K562 (cell line): ENCODE results near the gene ORMDL1. TPM values are rescaled to one million over a fixed set of nuclear protein-coding genes. Genes with fewer than 3 reads are reported as not detected.

Source experiments
- DMBX1 ChIP-seq: fragments of 250-450 bp; sonication (Bioruptor Pico); IDR thresholded peaks from 2 replicates; pipeline ENCODE4 v1.8.0; 2022; ENCODE audit warnings: inconsistent platforms, mild to moderate bottlenecking, moderate library complexity, borderline replicate concordance
- ETV6 ChIP-seq, 3 experiments: fragments of 150-350 bp in 1 of 3; sonication (generic) in 1 of 3; formaldehyde crosslinking in 1 of 3; IDR thresholded peaks; 2 replicates each; pipeline versions ENCODE4 v1.6.1 to v1.8.0; 2014 to 2022; ENCODE audit warnings: borderline replicate concordance in 2 of 3, low read depth in 2 of 3, antibody characterized with exemption in 1 of 3, low read length in 1 of 3, mild to moderate bottlenecking in 1 of 3, missing genetic modification reagents in 1 of 3
- HMG20B ChIP-seq: fragments of 250-450 bp; sonication (Bioruptor Pico); IDR thresholded peaks from 2 replicates; pipeline ENCODE4 v1.5.0; 2021; ENCODE audit warnings: mild to moderate bottlenecking
- L3MBTL2 ChIP-seq: fragments of 450-650 bp; IDR thresholded peaks from 2 replicates; pipeline ENCODE4 v1.6.1; 2016; ENCODE audit warnings: mild to moderate bottlenecking, moderate library complexity
- MXI1 ChIP-seq: IDR thresholded peaks from 2 replicates; pipeline ENCODE4 v1.6.1; 2011; ENCODE audit warnings: low read depth, mild to moderate bottlenecking, improper control_type of control experiment, low read length
- NCOA1 ChIP-seq: fragments of 450-650 bp; IDR thresholded peaks from 2 replicates; pipeline ENCODE4 v1.6.1; 2016; ENCODE audit warnings: low read depth
- NELFE ChIP-seq: IDR thresholded peaks from 2 replicates; pipeline ENCODE4 v1.6.1; 2011; ENCODE audit warnings: mild to moderate bottlenecking; ENCODE audit not compliant: insufficient read depth, insufficient read length
- PCBP1 ChIP-seq: fragments of 200-400 bp; formaldehyde crosslinking; IDR thresholded peaks from 2 replicates; pipeline ENCODE4 v1.6.1; 2018; ENCODE audit warnings: mild to moderate bottlenecking, low read depth, low read length; ENCODE audit not compliant: poor library complexity, severe bottlenecking
- PHF20 ChIP-seq: fragments of 450-650 bp; IDR thresholded peaks from 2 replicates; pipeline ENCODE4 v1.6.1; 2018; ENCODE audit not compliant: partially characterized antibody
- PML ChIP-seq: IDR thresholded peaks from 2 replicates; pipeline ENCODE4 v1.6.1; 2012; ENCODE audit warnings: low read length, inconsistent platforms
- SAP30 ChIP-seq: fragments of 200-600 bp; sonication (generic); IDR thresholded peaks from 2 replicates; pipeline ENCODE4 v1.6.1; 2012; ENCODE audit warnings: borderline replicate concordance, low read depth, mild to moderate bottlenecking, moderate library complexity, low read length, control low read depth, inconsistent platforms; ENCODE audit not compliant: insufficient read depth, poor library complexity, severe bottlenecking
- STAT5A ChIP-seq: IDR thresholded peaks from 2 replicates; pipeline ENCODE4 v1.6.1; 2012; ENCODE audit warnings: low read length, inconsistent platforms, borderline replicate concordance
- WHSC1 ChIP-seq: IDR thresholded peaks from one replicate; pipeline ENCODE4 v1.6.1; 2012; ENCODE audit warnings: low read length, control low read depth, inconsistent platforms
- ZBTB8A ChIP-seq: fragments of 450-650 bp; IDR thresholded peaks from 2 replicates; pipeline ENCODE4 v1.6.1; 2018; ENCODE audit warnings: mild to moderate bottlenecking, moderate library complexity; ENCODE audit not compliant: partially characterized antibody
- ZFP30 ChIP-seq: fragments of 250-450 bp; sonication (Bioruptor Pico); IDR thresholded peaks from 2 replicates; pipeline ENCODE4 v1.8.0; 2022; ENCODE audit warnings: moderate library complexity, mild to moderate bottlenecking, inconsistent platforms, borderline replicate concordance
- ZFP36 ChIP-seq: fragments of 150-350 bp; IDR thresholded peaks from 2 replicates; pipeline ENCODE4 v1.6.1; 2018; ENCODE audit warnings: low read length, low read depth; ENCODE audit not compliant: partially characterized antibody
- ZNF143 ChIP-seq: sonication (generic); formaldehyde crosslinking; IDR thresholded peaks from 2 replicates; pipeline ENCODE4 v1.9.0; 2022; ENCODE audit warnings: mild to moderate bottlenecking, missing genetic modification reagents
- ZNF507 ChIP-seq: conservative IDR thresholded peaks from 2 replicates; pipeline ENCODE4 v1.6.1; 2017; ENCODE audit warnings: missing genetic modification characterization, missing compliant biosample characterization
- ZSCAN32 ChIP-seq: fragments of 450-650 bp; formaldehyde crosslinking; IDR thresholded peaks from 2 replicates; pipeline ENCODE4 v1.4.0; 2020; ENCODE audit warnings: mild to moderate bottlenecking, moderate library complexity
- polyA plus RNA-seq, 8 experiments: library from polyadenylated mRNA; depleted of rRNA in 4 of 8; stranded (reverse) in 5 of 8; unstranded in 3 of 8; fragments of >200 nt; fragmentation: Nextera tagmentation in 2 of 8; fragmentation: Illumina TruSeq in 1 of 8; extraction: Ambion mirVana in 2 of 8; extraction: Trizol in 1 of 8; gene quantifications; 2 replicates each; pipeline versions ENCODE4 v1.2.1 to v1.2.3, GENCODE V29; 2011 to 2014; ENCODE audit warnings: inconsistent platforms in 1 of 8, missing spikeins in 1 of 8
- total RNA-seq, 7 experiments: library from RNA; depleted of rRNA in 6 of 7; stranded (reverse); fragments of >200 nt in 6 of 7; fragmentation: Illumina TruSeq in 2 of 7; extraction: Trizol in 2 of 7; gene quantifications; 2 replicates each; pipeline versions ENCODE4 v1.2.1 to v1.2.3, GENCODE V29; 2011 to 2021; ENCODE audit warnings: low replicate concordance in 1 of 7
- TF ChIP-seq, protein P1 (sequence below): fragments of 450-650 bp; formaldehyde crosslinking; IDR thresholded peaks from 2 replicates; pipeline ENCODE4 v1.4.0; 2022; ENCODE audit warnings: missing genetic modification characterization
- TF ChIP-seq, protein P2 (sequence below): sonication (generic); formaldehyde crosslinking; IDR thresholded peaks from 2 replicates; pipeline ENCODE4 v1.8.0; 2022; ENCODE audit warnings: missing genetic modification reagents, mild to moderate bottlenecking, borderline replicate concordance
- TF ChIP-seq, protein P3 (sequence below): fragments of 250-450 bp; sonication (Bioruptor Pico); IDR thresholded peaks from 2 replicates; pipeline ENCODE4 v1.4.0; 2020; ENCODE audit warnings: mild to moderate bottlenecking
- TF ChIP-seq, protein P4 (sequence below): fragments of 250-450 bp; sonication (Bioruptor Pico); IDR thresholded peaks from 2 replicates; pipeline ENCODE4 v1.8.0; 2022; ENCODE audit warnings: inconsistent platforms, mild to moderate bottlenecking, moderate library complexity, borderline replicate concordance

Gene ORMDL1
- total and polyA plus RNA-seq, 9 of the 15 experiments (the other 6 are each of a cell fraction or from before 2014, with no cell fraction given) = 35.1 to 74.2 (median 50.0) TPM

DNA sequence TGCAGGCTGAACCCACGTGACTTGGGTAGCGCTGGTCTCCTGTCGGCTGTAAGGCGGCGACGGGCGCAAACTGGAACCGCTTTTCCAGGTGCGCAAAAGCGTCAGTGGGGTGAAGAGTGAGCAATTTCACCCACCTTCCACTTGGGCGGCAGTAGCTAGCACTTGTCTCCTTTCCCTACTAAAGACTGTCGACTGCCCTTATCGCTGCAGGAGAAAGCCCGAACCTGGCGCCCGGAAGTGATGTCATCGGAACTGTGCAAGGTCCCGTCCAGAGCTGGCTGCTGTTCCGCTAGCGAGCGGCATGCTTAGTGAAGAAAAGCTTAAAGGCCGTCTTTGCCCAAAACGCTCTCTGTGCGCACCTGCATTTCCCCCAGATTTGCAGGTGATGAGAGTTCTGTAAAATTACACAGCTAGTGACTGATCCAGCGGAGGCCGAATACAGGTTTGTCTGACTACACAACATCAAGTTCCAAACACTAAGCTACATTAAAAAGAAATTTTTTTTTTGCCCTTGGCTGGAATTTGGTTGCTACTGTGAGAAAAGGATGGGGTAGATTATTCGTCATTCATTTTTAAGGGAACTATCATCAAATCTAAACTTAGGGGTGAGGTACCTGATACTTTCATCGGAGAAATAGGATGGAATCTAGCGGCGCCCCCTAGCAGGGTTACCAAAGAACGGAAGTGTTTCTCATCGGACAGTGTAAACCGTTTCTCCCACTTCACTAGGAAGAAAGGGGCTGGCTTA, 21.4 kb downstream of the ORMDL1 start, which contains the start of gene OSGEPL1 (continued):
- TF ChIP-seq ZNF143 (CRISPR knock-in tag) (no peak), NCOA1 (peak; percentile 79; the same call in 1 of the 2 replicates), ETV6 (IDR thresholded peaks at IDR 0.05; ENCODE audit: borderline replicate concordance in 1 of 2, low read depth in 2 of 2, low read length in 1 of 2) (no peak), ETV6 (CRISPR knock-in tag; IDR thresholded peaks at IDR 0.05; ENCODE audit: borderline replicate concordance) (no peak), PCBP1 (no peak), ZFP36 (peak; percentile 25), L3MBTL2 (peak; percentile 62; the same call in 1 of the 2 replicates), STAT5A (no peak; the same call in 1 of the 2 replicates), ZFP30 (CRISPR knock-in tag) (no peak), ZBTB8A (no peak), ZSCAN32 (no peak), SAP30 (peak; percentile 7), WHSC1 (no peak), DMBX1 (CRISPR knock-in tag) (no peak), PHF20 (peak; percentile 45), PML (peak; percentile 40), NELFE (no peak), MXI1 (no peak), HMG20B (no peak), ZNF507 (tag) (no peak)
- TF ChIP-seq, protein P1, sequence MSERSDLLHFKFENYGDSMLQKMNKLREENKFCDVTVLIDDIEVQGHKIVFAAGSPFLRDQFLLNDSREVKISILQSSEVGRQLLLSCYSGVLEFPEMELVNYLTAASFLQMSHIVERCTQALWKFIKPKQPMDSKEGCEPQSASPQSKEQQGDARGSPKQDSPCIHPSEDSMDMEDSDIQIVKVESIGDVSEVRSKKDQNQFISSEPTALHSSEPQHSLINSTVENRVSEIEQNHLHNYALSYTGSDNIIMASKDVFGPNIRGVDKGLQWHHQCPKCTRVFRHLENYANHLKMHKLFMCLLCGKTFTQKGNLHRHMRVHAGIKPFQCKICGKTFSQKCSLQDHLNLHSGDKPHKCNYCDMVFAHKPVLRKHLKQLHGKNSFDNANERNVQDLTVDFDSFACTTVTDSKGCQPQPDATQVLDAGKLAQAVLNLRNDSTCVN = no peak
- TF ChIP-seq, protein P2, sequence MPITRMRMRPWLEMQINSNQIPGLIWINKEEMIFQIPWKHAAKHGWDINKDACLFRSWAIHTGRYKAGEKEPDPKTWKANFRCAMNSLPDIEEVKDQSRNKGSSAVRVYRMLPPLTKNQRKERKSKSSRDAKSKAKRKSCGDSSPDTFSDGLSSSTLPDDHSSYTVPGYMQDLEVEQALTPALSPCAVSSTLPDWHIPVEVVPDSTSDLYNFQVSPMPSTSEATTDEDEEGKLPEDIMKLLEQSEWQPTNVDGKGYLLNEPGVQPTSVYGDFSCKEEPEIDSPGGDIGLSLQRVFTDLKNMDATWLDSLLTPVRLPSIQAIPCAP (CRISPR knock-in tag) = no peak
- TF ChIP-seq, protein P3, sequence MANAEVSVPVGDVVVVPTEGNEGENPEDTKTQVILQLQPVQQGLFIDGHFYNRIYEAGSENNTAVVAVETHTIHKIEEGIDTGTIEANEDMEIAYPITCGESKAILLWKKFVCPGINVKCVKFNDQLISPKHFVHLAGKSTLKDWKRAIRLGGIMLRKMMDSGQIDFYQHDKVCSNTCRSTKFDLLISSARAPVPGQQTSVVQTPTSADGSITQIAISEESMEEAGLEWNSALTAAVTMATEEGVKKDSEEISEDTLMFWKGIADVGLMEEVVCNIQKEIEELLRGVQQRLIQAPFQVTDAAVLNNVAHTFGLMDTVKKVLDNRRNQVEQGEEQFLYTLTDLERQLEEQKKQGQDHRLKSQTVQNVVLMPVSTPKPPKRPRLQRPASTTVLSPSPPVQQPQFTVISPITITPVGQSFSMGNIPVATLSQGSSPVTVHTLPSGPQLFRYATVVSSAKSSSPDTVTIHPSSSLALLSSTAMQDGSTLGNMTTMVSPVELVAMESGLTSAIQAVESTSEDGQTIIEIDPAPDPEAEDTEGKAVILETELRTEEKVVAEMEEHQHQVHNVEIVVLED (CRISPR knock-in tag) = no peak
- TF ChIP-seq, protein P4, sequence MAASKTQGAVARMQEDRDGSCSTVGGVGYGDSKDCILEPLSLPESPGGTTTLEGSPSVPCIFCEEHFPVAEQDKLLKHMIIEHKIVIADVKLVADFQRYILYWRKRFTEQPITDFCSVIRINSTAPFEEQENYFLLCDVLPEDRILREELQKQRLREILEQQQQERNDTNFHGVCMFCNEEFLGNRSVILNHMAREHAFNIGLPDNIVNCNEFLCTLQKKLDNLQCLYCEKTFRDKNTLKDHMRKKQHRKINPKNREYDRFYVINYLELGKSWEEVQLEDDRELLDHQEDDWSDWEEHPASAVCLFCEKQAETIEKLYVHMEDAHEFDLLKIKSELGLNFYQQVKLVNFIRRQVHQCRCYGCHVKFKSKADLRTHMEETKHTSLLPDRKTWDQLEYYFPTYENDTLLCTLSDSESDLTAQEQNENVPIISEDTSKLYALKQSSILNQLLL (CRISPR knock-in tag) = no peak
